Measurements from ENCODE around the gene CEP95. TPM values are rescaled to one million over a fixed set of nuclear protein-coding genes. Genes with fewer than 3 reads are reported as not detected.
"Not testable (repeated sequence)": the region's sequence is repeated elsewhere in the genome, so short reads cannot be mapped to it uniquely, and the experiment has no call there.

CEP95 gene, protein sequence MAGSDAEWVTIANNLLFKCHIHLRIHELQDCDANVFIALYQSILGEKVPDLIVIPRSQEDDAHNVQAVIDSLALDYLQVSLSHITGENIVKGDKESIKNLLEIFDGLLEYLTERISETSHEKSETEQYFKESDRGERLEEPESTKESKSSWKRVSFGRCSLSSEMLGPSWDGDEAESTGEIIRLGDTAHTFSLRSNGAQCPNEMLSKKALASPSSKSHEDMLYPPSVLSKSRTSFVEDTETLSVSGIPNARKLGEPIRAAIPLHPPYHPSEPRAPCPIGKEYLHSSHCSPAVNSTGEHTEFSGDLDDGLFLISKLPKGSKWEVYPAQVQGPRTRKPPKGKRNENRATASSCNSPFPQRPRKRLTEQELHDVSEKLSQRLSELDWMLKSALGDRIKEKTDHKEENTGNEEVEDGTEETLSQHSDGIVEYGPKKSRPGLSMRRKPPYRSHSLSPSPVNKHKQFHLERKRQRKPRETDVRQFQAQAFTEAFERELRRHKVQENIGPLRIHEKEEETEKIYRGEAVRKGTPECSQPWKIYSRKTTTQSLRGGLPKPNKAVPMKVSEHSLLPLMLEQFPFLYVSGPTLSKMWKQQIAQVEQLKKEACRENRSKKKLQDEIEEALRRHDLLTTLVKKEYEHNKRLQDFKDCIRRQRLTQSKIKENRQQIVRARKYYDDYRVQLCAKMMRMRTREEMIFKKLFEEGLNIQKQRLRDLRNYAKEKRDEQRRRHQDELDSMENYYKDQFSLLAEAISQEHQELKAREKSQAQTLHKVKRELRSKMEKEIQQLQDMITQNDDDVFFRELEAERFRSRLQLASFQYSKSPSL
- 87.5 TPM for polyA plus RNA-seq
- long read RNA-seq, donor 1, partial matches to known transcripts, result 0 of 2 reads
- long read RNA-seq, donor 1, other reads (novel, unspliced or antisense), result 0 of 2 reads
- long read RNA-seq, donor 2, partial matches to known transcripts, result 12 of 15 reads
- long read RNA-seq, donor 2, other reads (novel, unspliced or antisense), result 0 of 15 reads
- long read RNA-seq, donor 3, result 0 reads
- long read RNA-seq, donor 4, result 0 reads
- long read RNA-seq, donor 5, partial matches to known transcripts, result 0 of 5 reads
- long read RNA-seq, donor 5, other reads (novel, unspliced or antisense), result 0 of 5 reads
- long read RNA-seq, donor 6, partial matches to known transcripts, result 0 of 2 reads
- long read RNA-seq, donor 6, other reads (novel, unspliced or antisense), result 0 of 2 reads
- long read RNA-seq, donor 7, partial matches to known transcripts, result 0 of 3 reads
- long read RNA-seq, donor 7, other reads (novel, unspliced or antisense), result 0 of 3 reads
- long read RNA-seq, donor 8, partial matches to known transcripts, result 0 of 7 reads
- long read RNA-seq, donor 8, other reads (novel, unspliced or antisense), result 0 of 7 reads
- long read RNA-seq, donor 9, result 0 reads
- long read RNA-seq, donor 10, partial matches to known transcripts, result 28 of 29 reads
- long read RNA-seq, donor 10, other reads (novel, unspliced or antisense), result 0 of 29 reads
- long read RNA-seq, donor 11, partial matches to known transcripts, result 0 of 2 reads
- long read RNA-seq, donor 11, other reads (novel, unspliced or antisense), result 0 of 2 reads

DNA sequence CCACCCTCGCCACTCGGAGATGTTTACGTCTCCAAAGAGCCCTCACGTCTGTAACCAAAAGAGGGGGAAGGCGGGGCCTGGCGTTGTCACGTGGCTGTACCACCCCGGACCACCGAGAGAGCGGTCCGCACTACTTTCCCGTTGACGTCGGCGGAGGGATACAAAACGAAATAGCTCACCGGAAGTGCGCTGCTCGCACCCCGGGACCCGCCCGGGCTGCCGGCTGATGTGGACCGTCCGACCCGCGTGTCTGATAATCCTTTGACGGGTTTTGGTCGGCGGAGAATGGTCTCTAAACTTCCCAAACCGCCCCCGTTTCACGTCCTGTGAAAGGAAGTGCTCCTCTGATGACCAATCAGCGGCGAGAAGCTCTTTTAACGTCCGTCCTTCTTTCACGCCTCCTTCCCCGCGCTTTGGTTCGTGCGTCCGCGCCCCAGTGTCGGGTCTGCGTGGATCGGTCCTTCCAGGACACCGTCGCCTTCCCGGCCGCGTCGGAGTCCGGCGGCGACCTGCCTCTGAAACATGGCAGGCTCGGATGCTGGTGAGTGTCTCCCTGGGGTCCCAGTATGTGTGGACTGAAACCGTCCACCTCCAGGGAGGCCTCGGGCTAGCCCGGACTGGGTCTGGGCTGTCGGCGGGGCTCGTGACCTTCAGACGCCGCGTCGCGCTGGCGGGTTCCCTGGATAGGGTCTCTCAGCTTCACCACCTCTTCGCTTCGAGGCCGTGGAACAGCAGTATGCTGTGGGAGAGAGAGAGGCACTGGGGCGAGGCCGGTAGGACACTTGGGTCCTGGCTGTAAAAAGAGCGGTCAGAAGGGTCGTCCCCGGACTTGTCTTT, at the start of gene CEP95:
CEP95 (plus strand) TSS at position 402 of the 837 bp plus-strand sequence; CDS start at position 523, 121 bp downstream.
- WGBS (ENCODE audit: insufficient coverage, low lambda C conversion rate), result no CpG with 5 or more reads among the region's 77 CpGs
- Histone ChIP-seq H3K27me3 (ENCODE audit: control insufficient read depth, insufficient read depth, low read length) (no peaks in the 10 kb centered on the region), H3K4me1 (ENCODE audit: control insufficient read depth, insufficient read depth, low read length) (peaks cover 12% of the 10 kb centered on the region), H3K9me3 (ENCODE audit: control insufficient read depth, low read depth, low read length) (no peaks in the 10 kb centered on the region), H3K27ac (ENCODE audit: low read length) (peak within 1 kb of the TSS; percentile 98), H3K4me3 (ENCODE audit: low read length) (peak within 1 kb of the TSS; percentile 75), H3K36me3 (ENCODE audit: control insufficient read depth, insufficient read depth, low read length) (peaks cover 55% of the 10 kb centered on the region)
- DNase-seq, result peak; percentile 93 to 99

DNA sequence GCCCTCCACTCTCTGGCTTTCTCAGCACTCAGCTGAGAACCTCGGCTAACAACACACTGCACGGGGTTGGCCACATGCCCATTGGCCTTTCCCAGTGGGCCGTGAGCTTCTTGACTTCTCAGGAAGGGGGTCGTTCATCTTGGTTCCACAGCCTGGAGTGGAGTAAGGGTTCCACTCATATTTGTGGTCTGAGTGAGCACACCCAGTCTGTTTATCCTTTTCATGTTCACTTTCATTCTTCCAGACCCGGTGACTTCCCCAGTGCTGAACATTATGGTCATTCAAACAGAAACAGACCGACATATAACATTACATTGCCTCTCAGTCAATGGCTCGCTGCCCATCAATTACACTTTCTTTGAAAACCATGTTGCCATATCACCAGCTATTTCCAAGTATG, 49.6 kb upstream of the CEP95 start:
- WGBS (ENCODE audit: insufficient coverage, low lambda C conversion rate), result 88% methylated on average over 3 of the region's 7 CpGs
- Histone ChIP-seq H3K4me3 (ENCODE audit: low read length) (no peak overlapping the region), H3K27me3 (ENCODE audit: control insufficient read depth, insufficient read depth, low read length) (no peaks in the 10 kb centered on the region), H3K4me1 (ENCODE audit: control insufficient read depth, insufficient read depth, low read length) (no peaks in the 10 kb centered on the region), H3K9me3 (ENCODE audit: control insufficient read depth, low read depth, low read length) (no peaks in the 10 kb centered on the region), H3K27ac (ENCODE audit: low read length) (no peak overlapping the region), H3K36me3 (ENCODE audit: control insufficient read depth, insufficient read depth, low read length) (no peaks in the 10 kb centered on the region)
- no peak for DNase-seq

DNA sequence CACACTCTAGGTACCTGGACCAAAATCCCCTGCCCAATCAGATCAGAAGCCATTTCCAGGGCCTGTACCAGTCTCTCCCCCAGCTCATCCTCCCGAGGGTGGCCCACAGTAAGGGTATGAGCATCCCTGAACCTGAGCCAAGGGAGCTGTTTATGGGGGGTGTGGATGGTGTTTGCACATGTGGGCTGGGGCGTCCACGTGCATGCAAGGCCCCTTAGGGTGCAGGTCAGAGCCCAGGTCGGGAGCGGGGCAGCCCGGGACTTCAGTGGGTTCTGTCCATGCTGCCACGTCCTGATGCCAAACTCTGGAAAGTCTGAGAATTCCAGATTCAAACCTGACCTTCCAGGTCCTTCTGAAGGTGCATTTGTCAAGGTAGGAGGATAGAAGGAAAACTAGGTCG, 48.0 kb upstream of the CEP95 start:
- H3K4me3 ChIP-seq (ENCODE audit: low read length), result no peak overlapping the region
- H3K27me3 ChIP-seq (ENCODE audit: control insufficient read depth, insufficient read depth, low read length), result no peaks in the 10 kb centered on the region
- no CpG with 5 or more reads among the region's 8 CpGs for WGBS (ENCODE audit: insufficient coverage, low lambda C conversion rate)
- no peak overlapping the region for H3K27ac ChIP-seq (ENCODE audit: low read length)
- no peaks in the 10 kb centered on the region for H3K9me3 ChIP-seq (ENCODE audit: control insufficient read depth, low read depth, low read length)
- no peaks in the 10 kb centered on the region for H3K4me1 ChIP-seq (ENCODE audit: control insufficient read depth, insufficient read depth, low read length)
- H3K36me3 ChIP-seq (ENCODE audit: control insufficient read depth, insufficient read depth, low read length), result no peaks in the 10 kb centered on the region
- no peak for DNase-seq

DNA sequence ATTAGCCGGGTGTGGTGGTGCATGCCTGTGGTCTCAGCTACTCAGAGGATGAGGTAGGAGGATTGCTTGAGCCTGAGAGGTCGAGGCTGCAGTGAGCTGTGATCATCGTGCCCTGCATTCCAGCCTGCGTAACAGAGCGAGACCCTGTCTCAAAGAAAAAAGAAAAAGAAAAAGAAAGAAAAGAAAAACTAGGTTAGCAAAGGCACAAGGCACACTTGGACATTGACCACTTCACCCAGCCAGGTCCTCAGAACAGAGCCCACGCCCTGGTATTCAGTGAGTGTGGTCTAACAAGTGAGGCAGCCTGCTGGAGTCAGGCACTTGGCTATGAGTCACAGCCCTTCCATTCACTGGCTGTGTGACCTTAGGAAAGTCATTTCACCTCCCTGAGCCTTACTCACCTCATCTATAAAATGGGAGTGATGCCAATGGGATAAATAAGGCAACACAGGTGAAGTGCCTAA, 47.5 kb upstream of the CEP95 start:
- DNase-seq, result peak in 1 of 2 donors; percentile 9
- WGBS (ENCODE audit: insufficient coverage, low lambda C conversion rate), result 82% methylated on average over 2 of the region's 6 CpGs
- H3K4me3 ChIP-seq (ENCODE audit: low read length), result no peak overlapping the region

DNA sequence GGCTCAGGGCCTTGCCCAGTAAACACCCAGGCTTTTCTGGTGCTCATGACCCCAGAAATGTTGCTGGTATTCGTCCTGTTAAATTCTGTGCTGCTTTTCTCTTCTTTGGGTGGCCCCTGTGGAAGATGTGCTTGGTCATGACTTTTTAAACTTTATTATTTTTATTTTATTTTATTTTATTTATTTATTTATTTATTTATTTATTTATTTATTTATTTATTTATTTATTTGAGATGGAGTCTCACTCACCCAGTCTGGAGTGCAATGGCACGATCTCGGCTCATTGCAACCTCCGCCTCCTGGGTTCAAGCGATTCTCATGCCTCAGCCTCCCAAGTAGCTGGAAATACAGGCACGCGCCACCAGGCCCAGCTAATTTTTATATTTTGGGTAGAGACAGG, 47.0 kb upstream of the CEP95 start:
- H3K36me3 ChIP-seq (ENCODE audit: control insufficient read depth, insufficient read depth, low read length); H3K27ac ChIP-seq (ENCODE audit: low read length); H3K4me1 ChIP-seq (ENCODE audit: control insufficient read depth, insufficient read depth, low read length); H3K27me3 ChIP-seq (ENCODE audit: control insufficient read depth, insufficient read depth, low read length); DNase-seq; H3K9me3 ChIP-seq (ENCODE audit: control insufficient read depth, low read depth, low read length); H3K4me3 ChIP-seq (ENCODE audit: low read length): not testable (repeated sequence)
- WGBS (ENCODE audit: insufficient coverage, low lambda C conversion rate), result no CpG with 5 or more reads among the region's 7 CpGs

More for the DNA sequence above, 47.5 kb upstream of the CEP95 start:
- Histone ChIP-seq H3K4me1 (ENCODE audit: control insufficient read depth, insufficient read depth, low read length) (no peaks in the 10 kb centered on the region), H3K36me3 (ENCODE audit: control insufficient read depth, insufficient read depth, low read length) (no peaks in the 10 kb centered on the region), H3K9me3 (ENCODE audit: control insufficient read depth, low read depth, low read length) (no peaks in the 10 kb centered on the region), H3K27ac (ENCODE audit: low read length) (no peak overlapping the region), H3K27me3 (ENCODE audit: control insufficient read depth, insufficient read depth, low read length) (no peaks in the 10 kb centered on the region)

DNA sequence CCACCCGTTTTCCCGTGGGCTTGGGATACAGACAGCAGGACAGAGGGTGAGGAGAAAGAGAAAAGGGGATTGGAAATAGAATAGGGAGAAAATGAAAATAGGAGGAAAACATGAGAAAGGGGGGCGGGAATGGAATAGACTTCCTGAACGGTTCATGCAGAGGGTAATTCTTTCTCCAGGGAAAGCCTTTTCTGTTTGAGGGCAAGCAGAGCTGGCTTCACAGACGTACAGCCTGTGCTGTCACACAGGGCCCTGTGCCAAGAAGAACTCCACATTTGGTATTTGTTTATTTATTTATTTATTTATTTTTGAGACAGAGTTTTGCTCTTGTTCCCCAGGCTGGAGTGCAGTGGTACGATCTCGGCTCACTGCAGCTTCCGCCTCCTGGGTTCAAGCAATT, 45.8 kb upstream of the CEP95 start:
- peak in 1 of 2 donors; percentile 11 for DNase-seq
- Histone ChIP-seq H3K4me1 (ENCODE audit: control insufficient read depth, insufficient read depth, low read length) (no peaks in the 10 kb centered on the region), H3K4me3 (ENCODE audit: low read length) (no peak overlapping the region), H3K36me3 (ENCODE audit: control insufficient read depth, insufficient read depth, low read length) (no peaks in the 10 kb centered on the region), H3K9me3 (ENCODE audit: control insufficient read depth, low read depth, low read length) (no peaks in the 10 kb centered on the region), H3K27me3 (ENCODE audit: control insufficient read depth, insufficient read depth, low read length) (no peaks in the 10 kb centered on the region), H3K27ac (ENCODE audit: low read length) (no peak overlapping the region)
- WGBS (ENCODE audit: insufficient coverage, low lambda C conversion rate), result 87% methylated on average over 2 of the region's 8 CpGs

DNA sequence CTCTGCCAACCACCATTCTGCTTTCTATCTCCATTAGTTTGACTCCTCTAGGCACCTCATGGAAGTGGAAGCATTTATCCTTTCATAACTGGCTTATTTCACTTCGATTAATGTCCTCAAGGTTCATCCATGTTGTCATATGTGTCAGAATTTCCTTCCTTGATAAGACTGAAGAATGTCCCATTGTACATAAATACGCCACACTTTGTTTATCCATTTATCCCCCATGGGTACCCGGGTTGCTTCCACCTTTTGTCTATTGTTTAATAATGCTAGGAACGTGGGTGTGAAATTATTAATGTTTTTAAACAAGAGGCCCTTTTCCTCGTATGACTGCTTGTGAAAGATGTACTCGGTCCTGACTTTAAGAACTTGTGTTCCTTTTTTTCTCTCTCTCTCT, 45.0 kb upstream of the CEP95 start:
- DNase-seq, result no peak
- Histone ChIP-seq H3K27me3 (ENCODE audit: control insufficient read depth, insufficient read depth, low read length) (no peaks in the 10 kb centered on the region), H3K36me3 (ENCODE audit: control insufficient read depth, insufficient read depth, low read length) (no peaks in the 10 kb centered on the region), H3K4me3 (ENCODE audit: low read length) (no peak overlapping the region), H3K27ac (ENCODE audit: low read length) (no peak overlapping the region), H3K4me1 (ENCODE audit: control insufficient read depth, insufficient read depth, low read length) (no peaks in the 10 kb centered on the region), H3K9me3 (ENCODE audit: control insufficient read depth, low read depth, low read length) (no peaks in the 10 kb centered on the region)
- whole genome bisulfite sequencing (ENCODE audit: insufficient coverage, low lambda C conversion rate), result 71% methylated on average over 2 of the region's 6 CpGs

DNA sequence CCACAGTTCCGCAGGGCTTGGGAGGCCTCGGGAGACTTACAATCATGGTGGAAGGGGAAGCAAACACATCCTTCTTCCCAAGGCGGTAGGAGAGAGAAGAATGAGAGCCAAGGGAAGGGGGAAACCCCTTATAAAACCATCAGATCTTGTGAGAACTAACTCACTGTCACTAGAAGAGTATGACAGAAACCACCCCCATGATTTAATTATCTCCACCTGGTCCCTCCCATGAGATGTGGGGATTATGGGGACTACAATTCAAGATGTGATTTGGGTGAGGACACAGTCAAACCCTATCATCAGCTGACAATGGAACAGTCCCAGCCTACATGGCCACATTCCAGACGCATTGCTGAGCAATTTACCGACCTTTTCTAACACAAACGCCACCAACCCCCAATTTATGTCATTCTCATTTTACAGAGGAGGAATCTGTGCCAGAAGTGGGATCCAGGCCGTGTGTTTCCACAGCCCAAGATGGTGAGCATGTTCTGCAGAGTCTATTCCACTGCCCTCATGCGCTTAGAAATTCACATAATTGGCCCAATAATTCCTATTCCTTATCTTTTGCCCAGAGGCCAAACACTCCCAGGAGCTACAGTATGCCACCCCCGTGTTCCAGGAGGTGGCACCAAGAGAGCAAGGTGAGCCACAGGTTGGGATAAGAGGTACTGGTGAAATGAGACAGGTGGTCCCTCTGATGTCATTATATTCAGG, 40.6 kb upstream of the CEP95 start:
- DNase-seq, result no peak
- no peaks in the 10 kb centered on the region for H3K36me3 ChIP-seq (ENCODE audit: control insufficient read depth, insufficient read depth, low read length)
- no peak overlapping the region for H3K27ac ChIP-seq (ENCODE audit: low read length)
- no peaks in the 10 kb centered on the region for H3K4me1 ChIP-seq (ENCODE audit: control insufficient read depth, insufficient read depth, low read length)
- no CpG with 5 or more reads among the region's 9 CpGs for WGBS (ENCODE audit: insufficient coverage, low lambda C conversion rate)
- H3K4me3 ChIP-seq (ENCODE audit: low read length), result no peak overlapping the region
- no peaks in the 10 kb centered on the region for H3K9me3 ChIP-seq (ENCODE audit: control insufficient read depth, low read depth, low read length)
- no peaks in the 10 kb centered on the region for H3K27me3 ChIP-seq (ENCODE audit: control insufficient read depth, insufficient read depth, low read length)

DNA sequence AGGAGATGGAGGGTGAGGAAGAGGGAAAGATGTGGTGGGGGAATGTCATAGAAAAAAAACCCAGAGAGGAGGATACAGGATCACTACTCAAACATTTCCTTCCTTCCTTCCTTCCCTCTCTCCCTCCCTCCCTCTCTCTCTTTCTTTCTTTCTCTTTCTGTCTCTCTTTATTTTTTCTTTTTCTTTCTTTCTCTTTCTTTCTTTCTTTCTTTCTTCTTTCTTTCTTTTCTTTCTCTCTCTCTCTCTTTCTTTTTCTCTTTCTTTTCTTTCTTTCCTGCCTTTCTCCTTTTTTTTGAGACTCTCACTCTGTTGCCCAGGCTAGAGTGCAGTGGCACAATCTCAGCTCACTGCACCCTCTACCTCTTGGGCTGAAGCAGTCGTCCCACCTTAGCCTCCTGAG, 39.9 kb upstream of the CEP95 start:
- H3K27ac ChIP-seq (ENCODE audit: low read length); H3K9me3 ChIP-seq (ENCODE audit: control insufficient read depth, low read depth, low read length); H3K27me3 ChIP-seq (ENCODE audit: control insufficient read depth, insufficient read depth, low read length); DNase-seq; H3K4me3 ChIP-seq (ENCODE audit: low read length); H3K36me3 ChIP-seq (ENCODE audit: control insufficient read depth, insufficient read depth, low read length); H3K4me1 ChIP-seq (ENCODE audit: control insufficient read depth, insufficient read depth, low read length): not testable (repeated sequence)
- WGBS (ENCODE audit: insufficient coverage, low lambda C conversion rate), result 60% methylated on average over 1 of the region's 1 CpG

All from large intestine (tissue), 12 donors.